ENCODE results near the gene UVSSA. TPM values are rescaled to one million over a fixed set of nuclear protein-coding genes. Genes with fewer than 3 reads are reported as not detected.
A peak's percentile ranks its signal among the peaks of the same experiment; 100 is the strongest.

Gene UVSSA
- total RNA-seq, 1 experiment from 2014 or later = 40.4 TPM

GRCh38 chr4:1345903-1346780 lies 866 bp upstream of the UVSSA start (continued):
- no peak for TF ChIP-seq PREB (CRISPR knock-in tag; IDR thresholded peaks at IDR 0.05; ENCODE audit: borderline replicate concordance)
- TF ChIP-seq ZNF396 (CRISPR knock-in tag; IDR thresholded peaks at IDR 0.05; ENCODE audit: borderline replicate concordance) = no peak
- no peak for TF ChIP-seq MXD4 (CRISPR knock-in tag; IDR thresholded peaks at IDR 0.05; ENCODE audit: borderline replicate concordance)
- no peak for TF ChIP-seq ERG (CRISPR knock-in tag; IDR thresholded peaks at IDR 0.05)
- TF ChIP-seq NFYB (CRISPR knock-in tag; conservative IDR thresholded peaks at IDR 0.05; ENCODE audit: low read depth) = no peak
- 0 out of 2 replicates have a peak, but pooled peaks have one; percentile 41 for TF ChIP-seq TCF7 (CRISPR knock-in tag; IDR thresholded peaks at IDR 0.05; ENCODE audit: low read depth)
- 0 out of 2 replicates have a peak, but pooled peaks have one; percentile 54 for TF ChIP-seq ELF4 (CRISPR knock-in tag; IDR thresholded peaks at IDR 0.05; ENCODE audit: low read depth)
- TF ChIP-seq E2F4 (CRISPR knock-in tag; IDR thresholded peaks at IDR 0.05; ENCODE audit: borderline replicate concordance, low read depth) = no peak
- no peak for TF ChIP-seq GTF2I (CRISPR knock-in tag; conservative IDR thresholded peaks at IDR 0.05)
- TF ChIP-seq ZNF232 (CRISPR knock-in tag; IDR thresholded peaks at IDR 0.05) = no peak
- TF ChIP-seq ATF1 (CRISPR knock-in tag; IDR thresholded peaks at IDR 0.05) = no peak
- TF ChIP-seq AR (CRISPR knock-in tag; IDR thresholded peaks at IDR 0.05) = no peak
- TF ChIP-seq OVOL2 (CRISPR knock-in tag; IDR thresholded peaks at IDR 0.05; ENCODE audit: borderline replicate concordance) = no peak
- TF ChIP-seq USF1 (CRISPR knock-in tag; IDR thresholded peaks at IDR 0.05) = no peak
- TF ChIP-seq MLX (CRISPR knock-in tag; IDR thresholded peaks at IDR 0.05) = no peak
- no peak for TF ChIP-seq NFE2L1 (CRISPR knock-in tag; IDR thresholded peaks at IDR 0.05)
- TF ChIP-seq ZNF671 (CRISPR knock-in tag; IDR thresholded peaks at IDR 0.05) = no peak
- TF ChIP-seq ZBTB43 (CRISPR knock-in tag; IDR thresholded peaks at IDR 0.05) = no peak
- 0 out of 2 replicates have a peak, but pooled peaks have one; percentile 55 for TF ChIP-seq SMAD4 (CRISPR knock-in tag; IDR thresholded peaks at IDR 0.05)
- TF ChIP-seq ZNF532 (CRISPR knock-in tag; IDR thresholded peaks at IDR 0.05; ENCODE audit: borderline replicate concordance) = no peak
- TF ChIP-seq ATF3 (CRISPR knock-in tag; conservative IDR thresholded peaks at IDR 0.05) = no peak
- no peak for TF ChIP-seq ZNF121 (CRISPR knock-in tag; IDR thresholded peaks at IDR 0.05)
- TF ChIP-seq NR2C2 (CRISPR knock-in tag; IDR thresholded peaks at IDR 0.05) = no peak
- TF ChIP-seq NFATC4 (CRISPR knock-in tag; IDR thresholded peaks at IDR 0.05) = no peak
- TF ChIP-seq IRF2 (CRISPR knock-in tag; IDR thresholded peaks at IDR 0.05; ENCODE audit: borderline replicate concordance, low read depth) = no peak
